ENCODE results near the gene SDK1. TPM values are rescaled to one million over a fixed set of nuclear protein-coding genes. Genes with fewer than 3 reads are reported as not detected.

The SDK1 gene
- total and polyA plus RNA-seq, 10 of the 15 experiments (the other 5 are each of a cell fraction or from before 2014, with no cell fraction given): 0.14 to 0.33 TPM; not detected in 8

GRCh38 chr7:3318874-3319273 is 17.8 kb downstream of the SDK1 start:
- Histone ChIP-seq H3K79me2 (ENCODE audit: control insufficient read depth, insufficient read depth, low read length) (no peaks in the 10 kb centered on the region), H3K4me2 (ENCODE audit: control insufficient read depth, insufficient read depth) (no peak overlapping the region), H4K20me1 (ENCODE audit: control insufficient read depth, insufficient read depth) (no peaks in the 10 kb centered on the region), H3K36me3 (ENCODE audit: control insufficient read depth in 2 of 2, insufficient read depth in 2 of 2, low read length in 1 of 2) (no peaks in the 10 kb centered on the region), H3K4me1 (ENCODE audit: control insufficient read depth, insufficient read depth, low read length) (no peaks in the 10 kb centered on the region), H3K4me3 (no peak overlapping the region), H3K27me3 (replicated peaks in 1 of 2; ENCODE audit: control insufficient read depth in 2 of 2, insufficient read depth in 2 of 2, low read length in 1 of 2) (no peaks in the 10 kb centered on the region; a peak in 1 of 4 replicates), H3K9ac (ENCODE audit: control insufficient read depth, insufficient read depth, low read length) (no peak overlapping the region), H3K9me3 (replicated peaks; ENCODE audit: control insufficient read depth, insufficient read depth, low read length) (no peaks in the 10 kb centered on the region), H3K27ac (ENCODE audit: control insufficient read depth, insufficient read depth) (no peak overlapping the region), H2AFZ (ENCODE audit: control insufficient read depth, low read depth, low read length) (no peak overlapping the region)
- ChIA-PET RAD21 (ENCODE audit: unreplicated experiment) (interaction anchor here (0.6 kb wide), 1 partner anchor 1106 kb away, joined by 3 read pairs; no protein-coding TSS in a partner anchor), SMC1A (ENCODE audit: uncharacterized antibody, unreplicated experiment) (no interaction called here), CTCF (no interaction called here), POLR2A (no interaction called here)
- BruUV-seq (replicated peaks): no TSS peak
- ATAC-seq: no peak
- no peak for DNase-seq (ENCODE audit: low read depth, low spot score)
- WGBS (ENCODE audit: insufficient coverage, insufficient replicate concordance, low lambda C conversion rate, missing lambda C conversion rate): 22% methylated on average over 4 of the region's 4 CpGs
- intact Hi-C loops (cut with micrococcal nuclease; ENCODE audit: unreplicated experiment) (no loop called here), in situ Hi-C loops (cut with MboI) (no loop called here)
- no peak for FAIRE-seq
- TF ChIP-seq NRF1 (conservative IDR thresholded peaks at IDR 0.05; ENCODE audit: low read depth, low read length): no peak
- TF ChIP-seq EP300 (IDR thresholded peaks at IDR 0.05; ENCODE audit: borderline replicate concordance in 1 of 2, control insufficient read depth in 1 of 2, low read depth in 2 of 2, low read length in 2 of 2): no peak
- TF ChIP-seq CHD2 (IDR thresholded peaks at IDR 0.05; ENCODE audit: borderline replicate concordance, low read depth, low read length): no peak

DNA sequence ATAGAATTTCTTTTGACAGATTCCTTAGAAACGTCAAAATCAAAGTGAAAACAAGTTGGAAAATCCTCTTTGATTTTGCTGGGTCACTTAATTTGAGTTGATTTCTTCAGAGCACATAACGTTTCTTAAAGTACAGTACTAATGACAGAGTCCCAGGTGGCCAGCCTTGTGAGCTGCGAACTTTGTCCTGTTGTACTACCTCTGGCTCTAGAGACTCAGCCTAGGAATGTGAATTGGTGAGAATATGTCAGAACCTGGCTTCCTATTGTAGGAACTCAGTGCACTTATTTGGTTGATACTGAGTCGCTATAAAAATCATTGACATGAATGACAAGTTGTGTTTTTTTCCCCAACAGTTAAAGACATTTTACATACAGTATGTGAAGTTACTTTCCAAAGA is 20.2 kb downstream of the SDK1 start:
- no TSS peak for BruUV-seq (replicated peaks)
- RAD21 ChIA-PET (ENCODE audit: unreplicated experiment): no interaction called here
- no peak for TF ChIP-seq CHD1 (IDR thresholded peaks at IDR 0.05; ENCODE audit: low read depth, low read length)
- TF ChIP-seq PAX8 (IDR thresholded peaks at IDR 0.05): no peak
- no peak for TF ChIP-seq ZNF274 (IDR thresholded peaks at IDR 0.05; ENCODE audit: insufficient read depth, insufficient read length)
- TF ChIP-seq ESRRA (IDR thresholded peaks at IDR 0.05; ENCODE audit: low read length): no peak
- TF ChIP-seq BCL11A (IDR thresholded peaks at IDR 0.05; ENCODE audit: low read depth, low read length): no peak
- no peak for TF ChIP-seq CEBPB (IDR thresholded peaks at IDR 0.05; ENCODE audit: borderline replicate concordance in 1 of 2, low read depth in 2 of 2, low read length in 2 of 2)
- no peak for TF ChIP-seq ZNF687 (IDR thresholded peaks at IDR 0.05)
- TF ChIP-seq RCOR1 (conservative IDR thresholded peaks at IDR 0.05; ENCODE audit: low read depth, low read length): no peak
- TF ChIP-seq WRNIP1 (IDR thresholded peaks at IDR 0.05; ENCODE audit: borderline replicate concordance, low read depth, low read length): no peak
- TF ChIP-seq IKZF2 (IDR thresholded peaks at IDR 0.05): no peak
- TF ChIP-seq HDGF (IDR thresholded peaks at IDR 0.05): no peak
- Histone ChIP-seq H3K4me1 (ENCODE audit: control insufficient read depth, insufficient read depth, low read length) (no peaks in the 10 kb centered on the region), H3K4me2 (ENCODE audit: control insufficient read depth, insufficient read depth) (no peak overlapping the region), H3K27ac (ENCODE audit: control insufficient read depth, insufficient read depth) (no peak overlapping the region), H3K79me2 (ENCODE audit: control insufficient read depth, insufficient read depth, low read length) (no peaks in the 10 kb centered on the region), H4K20me1 (ENCODE audit: control insufficient read depth, insufficient read depth) (no peaks in the 10 kb centered on the region), H3K36me3 (ENCODE audit: control insufficient read depth in 2 of 2, insufficient read depth in 2 of 2, low read length in 1 of 2) (no peaks in the 10 kb centered on the region), H3K9ac (ENCODE audit: control insufficient read depth, insufficient read depth, low read length) (no peak overlapping the region), H2AFZ (ENCODE audit: control insufficient read depth, low read depth, low read length) (no peak overlapping the region), H3K4me3 (no peak overlapping the region), H3K27me3 (replicated peaks in 1 of 2; ENCODE audit: control insufficient read depth in 2 of 2, insufficient read depth in 2 of 2, low read length in 1 of 2) (no peaks in the 10 kb centered on the region), H3K9me3 (replicated peaks; ENCODE audit: control insufficient read depth, insufficient read depth, low read length) (no peaks in the 10 kb centered on the region)
- POLR2A ChIA-PET: no interaction called here
- CTCF ChIA-PET: no interaction called here
- 9% methylated on average over 4 of the region's 4 CpGs for WGBS (ENCODE audit: insufficient coverage, insufficient replicate concordance, low lambda C conversion rate, missing lambda C conversion rate)
- no peak for FAIRE-seq
- DNase-seq (ENCODE audit: low read depth, low spot score): no peak
- intact Hi-C loops (cut with micrococcal nuclease; ENCODE audit: unreplicated experiment) (no loop called here), in situ Hi-C loops (cut with MboI) (no loop called here)
- ATAC-seq: no peak
- SMC1A ChIA-PET (ENCODE audit: uncharacterized antibody, unreplicated experiment): interaction anchor here (0.6 kb wide), 1 partner anchor 1313 kb away, joined by 3 read pairs; no protein-coding TSS in a partner anchor

Measured in GM12878 (cell line).